Left ventricle myocardium superior (tissue), 1 donor: ENCODE data around the gene CLK2. TPM values are rescaled to one million over a fixed set of nuclear protein-coding genes. Genes with fewer than 3 reads are reported as not detected.
A peak's percentile ranks its signal among the peaks of the same experiment; 100 is the strongest.
"Not testable (repeated sequence)": the region's sequence is repeated elsewhere in the genome, so short reads cannot be mapped to it uniquely, and the experiment has no call there.

ENCODE experiments used
- ATAC-seq: fragments of 200-7000 bp; cut with Tn5 transposase; one replicate; pipeline ENCODE4 v1.9.1; 2020; ENCODE audit warnings: mild to moderate bottlenecking, moderate library complexity
- DNase-seq: peaks from one replicate; pipeline ENCODE4 v3.0.0-alpha.2; 2020
- intact Hi-C: fragments of 100-400 bp; cut with micrococcal nuclease; formaldehyde crosslinking; loops from one replicate; pipeline ENCODE4 v1.11.0; 2022
- total RNA-seq: library from RNA; stranded (reverse); fragmentation: NEBNext Ultra II Directional; extraction: Animal tissue kit (Norgen Biotek cat#: 25700); gene quantifications from one replicate; pipeline ENCODE4 v1.2.1, GENCODE V29; 2021
- donor health status: DM: no; HTN: yes; CAD: no; lungs with severe emphysema.

The CLK2 gene
- total RNA-seq, 1 donor from 2014 or later = 18.9 TPM

- intact Hi-C loops = no loop called here
- no peak for ATAC-seq
- no peak for DNase-seq
Observed at GRCh38 chr1:155300553-155301329, 27.4 kb upstream of the CLK2 start.

- DNase-seq = no peak
- intact Hi-C loops = no loop called here
- ATAC-seq = no peak
Observed at GRCh38 chr1:155300024-155300423, 26.7 kb upstream of the CLK2 start.

GRCh38 chr1:155297384-155297783, 24.1 kb upstream of the CLK2 start:
- intact Hi-C loops = no loop called here
- no peak for ATAC-seq
- no peak for DNase-seq

GRCh38 chr1:155296661-155297060, 23.4 kb upstream of the CLK2 start:
- no peak for ATAC-seq
- intact Hi-C loops = no loop called here
- DNase-seq = no peak

GRCh38 chr1:155295942-155296267, 22.6 kb upstream of the CLK2 start:
- ATAC-seq (no peak), DNase-seq (no peak)
- intact Hi-C loops = no loop called here

- DNase-seq (no peak), ATAC-seq (peak; percentile 38)
- intact Hi-C loops = no loop called here
Observed at GRCh38 chr1:155295183-155295941, 22.1 kb upstream of the CLK2 start.

GRCh38 chr1:155294520-155295182, 21.3 kb upstream of the CLK2 start:
- intact Hi-C loops = no loop called here
- DNase-seq = no peak
- ATAC-seq = peak; percentile 17

GRCh38 chr1:155293086-155293749, 19.9 kb upstream of the CLK2 start:
- no peak for ATAC-seq
- DNase-seq = no peak
- intact Hi-C loops = no loop called here

- intact Hi-C loops, DNase-seq, ATAC-seq: not testable (repeated sequence)
Observed at GRCh38 chr1:155291006-155291405, 17.7 kb upstream of the CLK2 start.

GRCh38 chr1:155287987-155288543, 14.8 kb upstream of the CLK2 start:
- intact Hi-C loops = no loop called here
- DNase-seq (no peak), ATAC-seq (no peak)

GRCh38 chr1:155286544-155286943, 13.2 kb upstream of the CLK2 start:
- DNase-seq (no peak), ATAC-seq (no peak)
- intact Hi-C loops = no loop called here

- ATAC-seq (no peak), DNase-seq (no peak)
- intact Hi-C loops = no loop called here
Observed at GRCh38 chr1:155285631-155286044, 12.3 kb upstream of the CLK2 start.

GRCh38 chr1:155285063-155285462, 11.8 kb upstream of the CLK2 start:
- intact Hi-C loops = no loop called here
- ATAC-seq (no peak), DNase-seq (no peak)

- no peak for DNase-seq
- ATAC-seq = no peak
Observed at GRCh38 chr1:155284476-155284875, 11.2 kb upstream of the CLK2 start.

GRCh38 chr1:155282488-155283091, 9.3 kb upstream of the CLK2 start:
- intact Hi-C loops = no loop called here
- DNase-seq = no peak
- no peak for ATAC-seq

More at GRCh38 chr1:155284476-155284875, 11.2 kb upstream of the CLK2 start:
- intact Hi-C loops = no loop called here

- ATAC-seq = no peak
Observed at GRCh38 chr1:155279268-155279667, 6.0 kb upstream of the CLK2 start.

GRCh38 chr1:155278689-155279160, 5.4 kb upstream of the CLK2 start:
- intact Hi-C loops = loop anchor here (10.0 kb wide), 1 partner anchor 46 kb away; the partner anchor contains the start of gene RUSC1
- ATAC-seq (no peak), DNase-seq (no peak)

More at GRCh38 chr1:155279268-155279667, 6.0 kb upstream of the CLK2 start:
- intact Hi-C loops = loop anchor here (10.0 kb wide), 1 partner anchor 46 kb away; the partner anchor contains the start of gene RUSC1
- no peak for DNase-seq

GRCh38 chr1:155277902-155278688, 4.8 kb upstream of the CLK2 start:
- ATAC-seq (peak; percentile 11), DNase-seq (peak; percentile 69)
- intact Hi-C loops = loop anchor here (10.0 kb wide), 1 partner anchor 47 kb away; the partner anchor contains the start of gene RUSC1
